SK-N-SH (cell line): ENCODE data around the gene CRB3. TPM values are rescaled to one million over a fixed set of nuclear protein-coding genes. Genes with fewer than 3 reads are reported as not detected.
"Not testable (repeated sequence)": the region's sequence is repeated elsewhere in the genome, so short reads cannot be mapped to it uniquely, and the experiment has no call there.

Source experiments
- CTCF ChIA-PET: fragments of 300-600, 350-600 bp; formaldehyde crosslinking; extraction: SDS; loops from one replicate; lab custom pipeline; 2021; lab: Yijun Ruan, JAX
- POLR2A ChIA-PET: fragments of 350-600 bp; sonication (Branson Sonifier 250); formaldehyde crosslinking; extraction: SDS; loops from one replicate; lab custom pipeline; 2020; ENCODE audit warnings: antibody characterized with exemption, inconsistent platforms; lab: Yijun Ruan, JAX
- DNase-seq: peaks from one replicate; pipeline ENCODE4 v3.0.0; 2012
- H2AFZ ChIP-seq: fragments of 200-600 bp; sonication (generic); 2 replicates; pipeline ENCODE4 v1.8.1; 2016; ENCODE audit warnings: antibody characterized with exemption, mild to moderate bottlenecking, low read depth
- H3F3A ChIP-seq: fragments of 200-600 bp; sonication (generic); replicated peaks from 2 replicates; pipeline ENCODE3; 2016; ENCODE audit warnings: antibody characterized with exemption, mild to moderate bottlenecking; ENCODE audit not compliant: insufficient read depth
- H3K27ac ChIP-seq, 2 experiments: fragments of 200-500 bp in 1 of 2; fragments of 200-600 bp in 1 of 2; sonication (Bioruptor generic) in 1 of 2; sonication (generic), shearing (Covaris generic) in 1 of 2; 2 replicates each; pipeline versions ENCODE4 v1.5.1 to v1.6.1; 2014 to 2016; ENCODE audit warnings: low read depth in 2 of 2, inconsistent platforms in 1 of 2, low read length in 1 of 2, mild to moderate bottlenecking in 1 of 2, mixed read lengths in 1 of 2
- H3K27me3 ChIP-seq: fragments of 200-600 bp; sonication (generic), shearing (Covaris generic); 2 replicates; pipeline ENCODE4 v1.6.1; 2016; ENCODE audit warnings: mixed run types; ENCODE audit not compliant: insufficient read depth
- H3K36me3 ChIP-seq, 2 experiments: fragments of 200-500 bp in 1 of 2; fragments of 200-600 bp in 1 of 2; sonication (Bioruptor generic) in 1 of 2; sonication (generic) in 1 of 2; replicated peaks in 1 of 2; 2 replicates each; pipeline versions ENCODE3 to v1.5.1; 2014 to 2016; ENCODE audit warnings: low read length in 1 of 2, mild to moderate bottlenecking in 1 of 2; ENCODE audit not compliant: insufficient read depth in 2 of 2, control insufficient read depth in 1 of 2
- H3K4me1 ChIP-seq, 2 experiments: fragments of 200-500 bp in 1 of 2; fragments of 200-600 bp in 1 of 2; sonication (Bioruptor generic) in 1 of 2; sonication (generic), shearing (Covaris generic) in 1 of 2; 2 replicates each; pipeline versions ENCODE4 v1.5.1 to v1.6.1; 2014 to 2016; ENCODE audit warnings: low read depth in 1 of 2, low read length in 1 of 2, mixed run types in 1 of 2; ENCODE audit not compliant: insufficient read depth in 2 of 2, control insufficient read depth in 1 of 2
- H3K4me2 ChIP-seq: fragments of 200-600 bp; sonication (generic), shearing (Covaris generic); 2 replicates; pipeline ENCODE4 v1.6.1; 2017; ENCODE audit warnings: mixed run types
- H3K4me3 ChIP-seq, 2 experiments: fragments of 200-500 bp in 1 of 2; fragments of 200-600 bp in 1 of 2; sonication (Bioruptor generic) in 1 of 2; sonication (generic), shearing (Covaris generic) in 1 of 2; 2 replicates each; pipeline versions ENCODE4 v1.5.1 to v1.8.1; 2014 to 2016; ENCODE audit warnings: low read depth in 2 of 2, inconsistent platforms in 1 of 2, low read length in 1 of 2, mild to moderate bottlenecking in 1 of 2, mixed read lengths in 1 of 2, moderate library complexity in 1 of 2
- H3K79me2 ChIP-seq: fragments of 200-600 bp; sonication (generic); 2 replicates; pipeline ENCODE4 v1.8.1; 2017; ENCODE audit warnings: mild to moderate bottlenecking; ENCODE audit not compliant: insufficient read depth
- H3K9ac ChIP-seq: fragments of 200-600 bp; sonication (generic); 2 replicates; pipeline ENCODE4 v1.6.1; 2017; ENCODE audit warnings: mixed run types
- H3K9me2 ChIP-seq: fragments of 200-600 bp; sonication (generic); 2 replicates; pipeline ENCODE4 v1.6.1; 2017; ENCODE audit warnings: mixed run types
- H3K9me3 ChIP-seq: fragments of 200-600 bp; sonication (generic); 2 replicates; pipeline ENCODE4 v1.6.1; 2017; ENCODE audit warnings: mixed run types, mild to moderate bottlenecking, moderate library complexity
- H4K20me1 ChIP-seq: fragments of 200-600 bp; sonication (generic); 2 replicates; pipeline ENCODE4 v1.6.1; 2017; ENCODE audit warnings: mild to moderate bottlenecking, mixed run types; ENCODE audit not compliant: insufficient read depth
- ELF1 ChIP-seq: IDR thresholded peaks from 2 replicates; pipeline ENCODE4 v1.4.0; 2012
- EZH2phosphoT487 ChIP-seq: fragments of 200-600 bp; sonication (generic); IDR thresholded peaks from 2 replicates; pipeline ENCODE4 v1.6.1; 2017; ENCODE audit warnings: low read depth, mixed run types, mild to moderate bottlenecking, antibody characterized with exemption, moderate library complexity, borderline replicate concordance
- FOXJ3 ChIP-seq: sonication (generic); formaldehyde crosslinking; IDR thresholded peaks from 2 replicates; pipeline ENCODE4 v1.5.1; 2020; ENCODE audit warnings: mild to moderate bottlenecking, missing genetic modification reagents
- GABPA ChIP-seq: IDR thresholded peaks from 2 replicates; pipeline ENCODE4 v1.4.0; 2012; ENCODE audit warnings: low read depth, mild to moderate bottlenecking
- JUND ChIP-seq: IDR thresholded peaks from 2 replicates; pipeline ENCODE4 v1.4.0; 2012
- MAX ChIP-seq: IDR thresholded peaks from 2 replicates; pipeline ENCODE4 v1.4.0; 2012; ENCODE audit warnings: low read depth
- NRF1 ChIP-seq: IDR thresholded peaks from 2 replicates; pipeline ENCODE4 v1.6.1; 2012; ENCODE audit warnings: low read depth, mild to moderate bottlenecking, low read length
- POLR2AphosphoS5 ChIP-seq: IDR thresholded peaks from 2 replicates; pipeline ENCODE4 v1.6.1; 2012; ENCODE audit warnings: low read depth, low read length
- RAD21 ChIP-seq: IDR thresholded peaks from 2 replicates; pipeline ENCODE4 v1.6.1; 2012; ENCODE audit warnings: mild to moderate bottlenecking, low read length
- SIN3A ChIP-seq: IDR thresholded peaks from 2 replicates; pipeline ENCODE4 v1.6.1; 2012; ENCODE audit warnings: low read depth, mild to moderate bottlenecking, low read length, moderate library complexity, borderline replicate concordance
- TCF12 ChIP-seq: IDR thresholded peaks from 2 replicates; pipeline ENCODE4 v1.4.0; 2012
- TEAD4 ChIP-seq: IDR thresholded peaks from 2 replicates; pipeline ENCODE4 v1.4.0; 2012; ENCODE audit warnings: mild to moderate bottlenecking, borderline replicate concordance; ENCODE audit not compliant: insufficient read depth
- USF1 ChIP-seq: IDR thresholded peaks from 2 replicates; pipeline ENCODE4 v1.4.0; 2012; ENCODE audit warnings: low read depth, borderline replicate concordance
- WGBS: methylation state at CpG from one replicate; pipeline ENCODE4 v1.1.6; 2017; ENCODE audit warnings: low lambda C conversion rate; 5-methylcytosine and 5-hydroxymethylcytosine counted together
- polyA plus RNA-seq, 3 experiments: library from polyadenylated mRNA; depleted of rRNA; stranded (reverse); fragments of >200 nt; gene quantifications; 2 replicates each; pipeline ENCODE4 v1.2.3, GENCODE V29; 2012
- TF ChIP-seq, protein P1 (sequence below): IDR thresholded peaks from 2 replicates; pipeline ENCODE4; 2012

The CRB3 gene
- polyA plus RNA-seq, 1 of the 3 experiments (the other 2 are of a cell fraction) = not detected

- H3K79me2 ChIP-seq = peaks cover 20% of the 10 kb centered on the region
- H3F3A ChIP-seq = peaks cover 6% of the 10 kb centered on the region
- H3K27ac ChIP-seq = no peak overlapping the region
- ChIA-PET CTCF (interaction anchor here (1.5 kb wide), 1 partner anchor 9 kb away, joined by 4 read pairs; no protein-coding TSS in a partner anchor), POLR2A (no interaction called here)
- no peak overlapping the region for H3K9ac ChIP-seq
- H3K9me3 ChIP-seq = no peaks in the 10 kb centered on the region
- no peak overlapping the region for H3K4me3 ChIP-seq
- no peak overlapping the region for H3K4me2 ChIP-seq
- H2AFZ ChIP-seq = no peak overlapping the region
- WGBS = 97% methylated on average over 6 of the region's 18 CpGs
- H3K36me3 ChIP-seq = peaks cover 0 to 4% of the 10 kb centered on the region in 2 experiments
- H3K9me2 ChIP-seq = no peaks in the 10 kb centered on the region
- peaks cover 10 to 15% of the 10 kb centered on the region in 2 experiments; a peak in 2 of 4 replicates for H3K4me1 ChIP-seq
- peaks cover 19% of the 10 kb centered on the region for H4K20me1 ChIP-seq
- H3K27me3 ChIP-seq = no peaks in the 10 kb centered on the region
- DNase-seq = no peak
- TF ChIP-seq TEAD4 (no peak), NRF1 (no peak), RAD21 (no peak), TCF12 (no peak), JUND (no peak), MAX (no peak), EZH2phosphoT487 (no peak), POLR2AphosphoS5 (no peak), USF1 (no peak), GABPA (no peak), SIN3A (no peak), FOXJ3 (CRISPR knock-in tag) (no peak), ELF1 (no peak)
- TF ChIP-seq, protein P1, sequence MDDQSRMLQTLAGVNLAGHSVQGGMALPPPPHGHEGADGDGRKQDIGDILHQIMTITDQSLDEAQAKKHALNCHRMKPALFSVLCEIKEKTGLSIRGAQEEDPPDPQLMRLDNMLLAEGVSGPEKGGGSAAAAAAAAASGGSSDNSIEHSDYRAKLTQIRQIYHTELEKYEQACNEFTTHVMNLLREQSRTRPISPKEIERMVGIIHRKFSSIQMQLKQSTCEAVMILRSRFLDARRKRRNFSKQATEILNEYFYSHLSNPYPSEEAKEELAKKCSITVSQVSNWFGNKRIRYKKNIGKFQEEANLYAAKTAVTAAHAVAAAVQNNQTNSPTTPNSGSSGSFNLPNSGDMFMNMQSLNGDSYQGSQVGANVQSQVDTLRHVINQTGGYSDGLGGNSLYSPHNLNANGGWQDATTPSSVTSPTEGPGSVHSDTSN = no peak
Observed at GRCh38 chr19:6427131-6427530, 36.9 kb upstream of the CRB3 start.

- CTCF ChIA-PET, H3K9me3 ChIP-seq, H3K4me1 ChIP-seq, H3K36me3 ChIP-seq, DNase-seq, H4K20me1 ChIP-seq, H3K4me3 ChIP-seq, H3K27me3 ChIP-seq, H3K4me2 ChIP-seq, H2AFZ ChIP-seq, POLR2A ChIA-PET, H3K27ac ChIP-seq, H3K9me2 ChIP-seq, H3F3A ChIP-seq, H3K9ac ChIP-seq, H3K79me2 ChIP-seq: not testable (repeated sequence)
- 65% methylated on average over 2 of the region's 2 CpGs for WGBS
Observed at GRCh38 chr19:6428692-6429418, 35.2 kb upstream of the CRB3 start.
